Esophagus muscularis mucosa (tissue), 4 donors: Measurements from ENCODE around the gene DPF3. TPM values are rescaled to one million over a fixed set of nuclear protein-coding genes. Genes with fewer than 3 reads are reported as not detected.
A peak's percentile ranks its signal among the peaks of the same experiment; 100 is the strongest.

Experiments
- DNase-seq: peaks from one replicate; pipeline ENCODE4 v3.0.0-alpha.2; 2017; ENCODE audit errors: extremely low spot score
- H3K27ac ChIP-seq, 4 donors: fragments of 200-600 bp; sonication (generic); replicated peaks in 1 of 4; 1 replicate in 3 of 4; 2 replicates in 1 of 4; pipeline ENCODE4 v1.5.1; 2016 to 2019; ENCODE audit warnings: mild to moderate bottlenecking in 1 of 4
- H3K27me3 ChIP-seq, 4 donors: fragments of 200-600 bp; sonication (generic); one replicate each; pipeline versions ENCODE4 v1.5.1 to v1.6.0; 2016 to 2019
- H3K36me3 ChIP-seq, 4 donors: fragments of 200-600 bp; sonication (generic); one replicate each; pipeline ENCODE4 v1.5.1; 2016 to 2019
- H3K4me1 ChIP-seq, 4 donors: fragments of 200-600 bp; sonication (generic); one replicate each; pipeline ENCODE4 v1.5.1; 2016 to 2019
- H3K4me3 ChIP-seq, 4 donors: fragments of 200-600 bp; sonication (generic); 1 replicate in 2 of 4; 2 replicates in 2 of 4; pipeline ENCODE4 v1.5.1; 2016 to 2019; ENCODE audit warnings: mild to moderate bottlenecking in 4 of 4, moderate library complexity in 1 of 4
- H3K9me3 ChIP-seq, 4 donors: fragments of 200-600 bp; sonication (generic); 1 replicate in 3 of 4; 2 replicates in 1 of 4; pipeline ENCODE4 v1.5.1; 2016 to 2019
- EP300 ChIP-seq: sonication (generic); formaldehyde crosslinking; IDR thresholded peaks from one replicate; pipeline ENCODE4 v1.6.1; 2017; ENCODE audit warnings: antibody characterized with exemption
- POLR2A ChIP-seq: fragments of 450-650 bp; IDR thresholded peaks from one replicate; pipeline ENCODE4 v1.6.1; 2017; ENCODE audit warnings: antibody characterized with exemption, moderate library complexity, mild to moderate bottlenecking, low read depth
- POLR2AphosphoS5 ChIP-seq, 2 donors: sonication (generic); formaldehyde crosslinking; IDR thresholded peaks; one replicate each; pipeline ENCODE4 v1.6.1; 2017; ENCODE audit warnings: antibody characterized with exemption in 2 of 2
- WGBS: methylation state at CpG from one replicate; pipeline ENCODE4 v1.1.5; 2018; 5-methylcytosine and 5-hydroxymethylcytosine counted together
- intact Hi-C: fragments of 100-400 bp; cut with DNase I; formaldehyde crosslinking; loops from one replicate; pipeline ENCODE4 v1.15.1; 2023
- total RNA-seq, 4 donors: library from RNA; depleted of rRNA; stranded (reverse); fragments of >200 nt; gene quantifications; one replicate each; pipeline versions ENCODE4 v1.1.0 to v1.2.1, GENCODE V29; 2016
- TF ChIP-seq, protein P1 (sequence below), 3 experiments: fragments of 200-600 bp in 2 of 3; fragments of 450-650 bp in 1 of 3; sonication (generic) in 2 of 3; IDR thresholded peaks; one replicate each; pipeline ENCODE4 v1.5.1; 2017 to 2019; ENCODE audit warnings: antibody characterized with exemption in 3 of 3, mild to moderate bottlenecking in 2 of 3, moderate library complexity in 1 of 3

The DPF3 gene
- total RNA-seq, 4 donors from 2014 or later = 0.78 to 2.5 (median 1.7) TPM

DNA sequence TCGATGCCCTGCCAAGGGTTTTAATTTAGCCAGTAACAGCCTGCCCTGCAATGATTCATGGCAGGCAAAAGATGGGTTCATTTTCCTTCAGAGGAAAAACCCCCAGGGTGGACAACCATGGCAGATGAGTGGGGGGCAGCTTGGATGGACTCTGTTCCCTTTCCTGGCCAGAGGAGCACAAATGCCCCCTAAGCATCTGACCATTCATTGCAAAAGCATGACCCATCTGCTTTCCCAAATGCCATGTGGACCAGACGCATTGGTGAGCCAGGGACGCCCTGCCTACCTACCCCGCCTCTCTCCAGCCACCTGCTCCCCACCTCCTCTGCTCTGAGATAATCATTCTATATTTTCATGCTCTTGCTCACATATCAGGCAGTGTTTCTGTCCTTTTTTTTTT lies 281.9 kb downstream of the DPF3 start:
- peak; percentile 66 for DNase-seq
- Histone ChIP-seq H3K27ac (no peak overlapping the region), H3K27me3 (no peaks in the 10 kb centered on the region), H3K36me3 (no peaks in the 10 kb centered on the region), H3K4me1 (peaks cover 24 to 44% (median 29%) of the 10 kb centered on the region in 4 donors), H3K4me3 (no peak overlapping the region), H3K9me3 (no peaks in the 10 kb centered on the region)
- intact Hi-C loops = no loop called here
- no peak for TF ChIP-seq POLR2AphosphoS5 (IDR thresholded peaks at IDR 0.05)
- TF ChIP-seq, protein P1, sequence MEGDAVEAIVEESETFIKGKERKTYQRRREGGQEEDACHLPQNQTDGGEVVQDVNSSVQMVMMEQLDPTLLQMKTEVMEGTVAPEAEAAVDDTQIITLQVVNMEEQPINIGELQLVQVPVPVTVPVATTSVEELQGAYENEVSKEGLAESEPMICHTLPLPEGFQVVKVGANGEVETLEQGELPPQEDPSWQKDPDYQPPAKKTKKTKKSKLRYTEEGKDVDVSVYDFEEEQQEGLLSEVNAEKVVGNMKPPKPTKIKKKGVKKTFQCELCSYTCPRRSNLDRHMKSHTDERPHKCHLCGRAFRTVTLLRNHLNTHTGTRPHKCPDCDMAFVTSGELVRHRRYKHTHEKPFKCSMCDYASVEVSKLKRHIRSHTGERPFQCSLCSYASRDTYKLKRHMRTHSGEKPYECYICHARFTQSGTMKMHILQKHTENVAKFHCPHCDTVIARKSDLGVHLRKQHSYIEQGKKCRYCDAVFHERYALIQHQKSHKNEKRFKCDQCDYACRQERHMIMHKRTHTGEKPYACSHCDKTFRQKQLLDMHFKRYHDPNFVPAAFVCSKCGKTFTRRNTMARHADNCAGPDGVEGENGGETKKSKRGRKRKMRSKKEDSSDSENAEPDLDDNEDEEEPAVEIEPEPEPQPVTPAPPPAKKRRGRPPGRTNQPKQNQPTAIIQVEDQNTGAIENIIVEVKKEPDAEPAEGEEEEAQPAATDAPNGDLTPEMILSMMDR (IDR thresholded peaks at IDR 0.05) = no peak
- TF ChIP-seq EP300 = no peak
- TF ChIP-seq POLR2A = no peak
- WGBS = 88% methylated on average over 4 of the region's 4 CpGs

DNA sequence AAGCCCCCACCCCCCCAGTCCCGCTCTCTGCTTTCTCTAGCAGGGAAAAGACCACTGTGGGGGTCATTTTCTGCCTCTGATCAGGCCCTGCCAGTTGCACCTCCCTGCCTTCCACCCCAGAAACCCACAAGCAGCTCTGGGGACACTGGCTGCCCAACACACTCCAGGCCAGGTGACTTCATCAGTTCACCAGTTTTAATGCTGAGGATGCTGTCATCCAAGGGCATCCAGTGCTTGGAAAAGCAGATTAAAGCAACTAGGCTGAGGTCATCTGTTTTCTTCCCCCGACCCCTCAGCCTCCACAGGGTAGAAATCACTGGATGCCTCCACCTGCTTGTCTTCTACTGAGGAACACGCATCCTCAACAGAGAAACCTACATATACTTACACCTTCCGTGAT lies 282.4 kb downstream of the DPF3 start:
- no peak overlapping the region for H3K27ac ChIP-seq
- 96% methylated on average over 4 of the region's 4 CpGs for WGBS
- H3K36me3 ChIP-seq = no peaks in the 10 kb centered on the region
- intact Hi-C loops = no loop called here
- H3K27me3 ChIP-seq = no peaks in the 10 kb centered on the region
- H3K4me1 ChIP-seq = peaks cover 19 to 39% (median 27%) of the 10 kb centered on the region in 4 donors
- DNase-seq = peak; percentile 78
- H3K9me3 ChIP-seq = no peaks in the 10 kb centered on the region
- TF ChIP-seq POLR2A (no peak), POLR2AphosphoS5 (IDR thresholded peaks at IDR 0.05) (no peak), EP300 (no peak)
- TF ChIP-seq, protein P1 (IDR thresholded peaks at IDR 0.05) = no peak
- no peak overlapping the region for H3K4me3 ChIP-seq

DNA sequence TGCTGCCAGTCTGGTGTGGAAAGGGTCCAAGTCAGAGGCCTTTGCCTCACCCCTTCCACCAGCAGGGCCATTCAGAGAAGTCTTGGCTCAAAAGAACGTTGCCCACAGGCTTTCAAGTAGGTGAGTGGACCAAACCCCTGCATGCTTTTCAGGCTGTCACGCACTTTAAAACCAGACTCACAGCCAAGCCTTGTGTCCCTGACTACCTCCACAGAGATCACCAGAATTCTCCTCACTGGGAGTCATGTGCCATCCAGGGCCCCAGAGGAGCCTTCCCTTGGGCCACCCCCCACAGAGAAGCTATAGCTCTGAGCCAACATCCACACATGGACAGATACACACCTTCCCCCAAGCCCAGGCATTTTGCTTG lies 283.1 kb downstream of the DPF3 start:
- H3K36me3 ChIP-seq = no peaks in the 10 kb centered on the region
- H3K4me1 ChIP-seq = peaks cover 12 to 32% (median 22%) of the 10 kb centered on the region in 4 donors
- no peak overlapping the region for H3K27ac ChIP-seq
- no peak for TF ChIP-seq POLR2AphosphoS5 (IDR thresholded peaks at IDR 0.05)
- TF ChIP-seq, protein P1 (IDR thresholded peaks at IDR 0.05) = no peak
- no peak for TF ChIP-seq POLR2A
- no peak for TF ChIP-seq EP300
- 94% methylated on average over 2 of the region's 2 CpGs for WGBS
- no peaks in the 10 kb centered on the region for H3K9me3 ChIP-seq
- no peaks in the 10 kb centered on the region for H3K27me3 ChIP-seq
- peak; percentile 87 for DNase-seq
- H3K4me3 ChIP-seq = no peak overlapping the region
- intact Hi-C loops = no loop called here

DNA sequence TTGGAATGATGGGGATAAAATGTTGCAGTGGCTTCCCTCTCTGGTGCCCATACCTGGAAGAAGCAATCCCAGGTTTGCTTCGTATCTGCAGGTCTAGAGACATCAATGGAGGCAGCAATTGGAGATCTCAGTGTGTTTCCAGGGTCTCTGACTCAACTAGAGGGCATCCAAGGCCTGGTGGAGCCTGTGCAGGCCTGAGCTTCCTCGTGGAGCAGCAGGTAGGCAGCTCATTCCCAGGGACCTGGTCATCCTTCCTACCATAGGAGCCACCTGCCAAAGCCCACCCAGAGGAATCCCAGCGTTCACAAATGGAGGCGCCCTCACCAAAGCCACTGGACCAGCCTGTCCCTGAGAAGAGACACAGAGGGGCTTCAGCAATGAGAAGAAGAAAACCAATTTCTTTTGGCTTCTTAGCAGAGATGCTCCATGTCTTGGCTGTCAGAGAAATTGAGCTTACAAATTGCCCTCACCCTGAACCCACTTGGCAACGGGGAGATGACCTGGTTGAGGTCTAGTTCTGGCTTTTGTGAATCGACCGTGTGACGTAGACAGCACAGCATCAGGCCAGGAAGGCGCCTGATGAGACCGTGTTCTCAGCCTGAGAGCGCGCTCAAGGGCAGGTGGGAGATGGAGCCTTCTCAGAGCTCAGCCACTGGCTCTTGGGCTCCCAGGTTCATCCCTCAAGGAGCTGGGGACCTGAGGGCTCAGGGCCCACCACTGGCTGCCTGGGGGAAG lies 283.6 kb downstream of the DPF3 start:
- Histone ChIP-seq H3K36me3 (no peaks in the 10 kb centered on the region), H3K27ac (no peak overlapping the region), H3K4me3 (no peak overlapping the region), H3K9me3 (no peaks in the 10 kb centered on the region), H3K27me3 (no peaks in the 10 kb centered on the region), H3K4me1 (peaks cover 6 to 27% (median 18%) of the 10 kb centered on the region in 4 donors)
- TF ChIP-seq POLR2AphosphoS5 (IDR thresholded peaks at IDR 0.05) (no peak), EP300 (no peak), POLR2A (no peak)
- TF ChIP-seq, protein P1 (IDR thresholded peaks at IDR 0.05) = no peak
- DNase-seq = peak; percentile 89
- 88% methylated on average over 10 of the region's 12 CpGs for WGBS
- intact Hi-C loops = no loop called here
